ENCODE data around the gene D2HGDH.

DNA sequence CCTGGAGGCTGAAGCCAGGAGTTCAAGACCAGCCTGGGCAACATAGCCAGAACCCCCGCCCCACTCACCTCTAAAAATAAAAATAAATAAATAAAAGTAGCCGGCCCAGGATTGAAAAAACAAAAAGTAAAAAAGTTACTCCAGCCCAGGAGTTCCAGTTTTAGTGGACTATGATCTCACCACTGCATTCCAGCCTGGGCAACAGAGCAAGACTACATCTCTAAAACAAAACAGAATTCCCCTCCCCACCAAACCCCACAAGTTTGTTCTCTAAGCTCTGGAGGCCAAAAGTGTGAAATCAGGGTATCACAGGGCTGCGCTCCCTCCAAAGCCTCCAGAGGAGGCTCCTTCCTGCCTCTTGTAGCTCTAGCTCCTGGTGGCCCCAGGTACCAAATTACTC, 1.7 kb downstream of the D2HGDH start:
- TF ChIP-seq, protein P1, sequence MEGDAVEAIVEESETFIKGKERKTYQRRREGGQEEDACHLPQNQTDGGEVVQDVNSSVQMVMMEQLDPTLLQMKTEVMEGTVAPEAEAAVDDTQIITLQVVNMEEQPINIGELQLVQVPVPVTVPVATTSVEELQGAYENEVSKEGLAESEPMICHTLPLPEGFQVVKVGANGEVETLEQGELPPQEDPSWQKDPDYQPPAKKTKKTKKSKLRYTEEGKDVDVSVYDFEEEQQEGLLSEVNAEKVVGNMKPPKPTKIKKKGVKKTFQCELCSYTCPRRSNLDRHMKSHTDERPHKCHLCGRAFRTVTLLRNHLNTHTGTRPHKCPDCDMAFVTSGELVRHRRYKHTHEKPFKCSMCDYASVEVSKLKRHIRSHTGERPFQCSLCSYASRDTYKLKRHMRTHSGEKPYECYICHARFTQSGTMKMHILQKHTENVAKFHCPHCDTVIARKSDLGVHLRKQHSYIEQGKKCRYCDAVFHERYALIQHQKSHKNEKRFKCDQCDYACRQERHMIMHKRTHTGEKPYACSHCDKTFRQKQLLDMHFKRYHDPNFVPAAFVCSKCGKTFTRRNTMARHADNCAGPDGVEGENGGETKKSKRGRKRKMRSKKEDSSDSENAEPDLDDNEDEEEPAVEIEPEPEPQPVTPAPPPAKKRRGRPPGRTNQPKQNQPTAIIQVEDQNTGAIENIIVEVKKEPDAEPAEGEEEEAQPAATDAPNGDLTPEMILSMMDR (IDR thresholded peaks at IDR 0.05; ENCODE audit: low read length), result no peak
- TF ChIP-seq EZH2 (optimal IDR thresholded peaks at IDR 0.05; ENCODE audit: low read depth, low read length) (no peak), EZH2phosphoT487 (IDR thresholded peaks at IDR 0.05; ENCODE audit: low read length) (no peak)
